GM18858 (cell line): ENCODE results near the gene ELOVL1.
A peak's percentile ranks its signal among the peaks of the same experiment; 100 is the strongest.
"Not testable (repeated sequence)": the region's sequence is repeated elsewhere in the genome, so short reads cannot be mapped to it uniquely, and the experiment has no call there.

Source experiments
- ATAC-seq: cut with Tn5 transposase; IDR thresholded peaks from one replicate; pipeline ENCODE4 v1.9.1; 2021; ENCODE audit not compliant: unreplicated experiment

Gene ELOVL1

GRCh38 chr1:43382027-43382779 is 14.4 kb upstream of the ELOVL1 start:
- no peak for ATAC-seq

GRCh38 chr1:43381612-43382011 is 13.8 kb upstream of the ELOVL1 start:
- no peak for ATAC-seq

GRCh38 chr1:43379476-43379875 is 11.7 kb upstream of the ELOVL1 start:
- no peak for ATAC-seq

- no peak for ATAC-seq
Observed at GRCh38 chr1:43377831-43378230, 10.0 kb upstream of the ELOVL1 start.

- ATAC-seq, result no peak
Observed at GRCh38 chr1:43376723-43377235, 9.0 kb upstream of the ELOVL1 start.

GRCh38 chr1:43373066-43373940 is 5.5 kb upstream of the ELOVL1 start:
- ATAC-seq, result no peak

GRCh38 chr1:43372172-43372571 is 4.4 kb upstream of the ELOVL1 start:
- no peak for ATAC-seq

GRCh38 chr1:43370564-43370963 is 2.8 kb upstream of the ELOVL1 start:
- ATAC-seq, result no peak

GRCh38 chr1:43369779-43370178 is 2.0 kb upstream of the ELOVL1 start:
- ATAC-seq, result not testable (repeated sequence)

GRCh38 chr1:43368646-43369020 is 822 bp upstream of the ELOVL1 start:
- no peak for ATAC-seq

- ATAC-seq, result peak; percentile 18
Observed at GRCh38 chr1:43367026-43367903, 546 bp downstream of the ELOVL1 start.

GRCh38 chr1:43366601-43367025 is 1.2 kb downstream of the ELOVL1 start:
- no peak for ATAC-seq

GRCh38 chr1:43366179-43366578 is 1.6 kb downstream of the ELOVL1 start:
- ATAC-seq, result no peak

GRCh38 chr1:43365678-43366077 is 2.1 kb downstream of the ELOVL1 start:
- ATAC-seq, result no peak

GRCh38 chr1:43363935-43364525 is 3.8 kb downstream of the ELOVL1 start:
- no peak for ATAC-seq

GRCh38 chr1:43363283-43363934 is 4.4 kb downstream of the ELOVL1 start:
- no peak for ATAC-seq

- ATAC-seq, result no peak
Observed at GRCh38 chr1:43360616-43361015, 7.2 kb downstream of the ELOVL1 start.

- ATAC-seq, result no peak
Observed at GRCh38 chr1:43359696-43360095, 8.1 kb downstream of the ELOVL1 start.

- peak; percentile 79 for ATAC-seq
Observed at GRCh38 chr1:43358746-43359693, 8.8 kb downstream of the ELOVL1 start, which contains the start of gene CDC20. Gene CDC20 (plus strand): TSS chr1:43358981. CDS start chr1:43359216, 235 bp downstream.
